Measurements from ENCODE around the gene SIGLEC15.
"Not testable (repeated sequence)": the region's sequence is repeated elsewhere in the genome, so short reads cannot be mapped to it uniquely, and the experiment has no call there.

Gene SIGLEC15

GRCh38 chr18:45841765-45842442, 16.4 kb downstream of the SIGLEC15 start:
- in situ Hi-C loops (cut with HindIII; ENCODE audit: low sequenced_read_pairs), result no loop called here

GRCh38 chr18:45843019-45843418, 17.5 kb downstream of the SIGLEC15 start:
- in situ Hi-C loops (cut with HindIII; ENCODE audit: low sequenced_read_pairs), result no loop called here

- in situ Hi-C loops (cut with HindIII; ENCODE audit: low sequenced_read_pairs), result no loop called here
Observed at GRCh38 chr18:45844938-45845337, 19.5 kb downstream of the SIGLEC15 start.

GRCh38 chr18:45845410-45845809, 19.9 kb downstream of the SIGLEC15 start:
- in situ Hi-C loops (cut with HindIII; ENCODE audit: low sequenced_read_pairs), result no loop called here

GRCh38 chr18:45847119-45847518, 21.6 kb downstream of the SIGLEC15 start:
- in situ Hi-C loops (cut with HindIII; ENCODE audit: low sequenced_read_pairs), result no loop called here

- in situ Hi-C loops (cut with HindIII; ENCODE audit: low sequenced_read_pairs), result not testable (repeated sequence)
Observed at GRCh38 chr18:45848643-45849042, 23.2 kb downstream of the SIGLEC15 start.

GRCh38 chr18:45849529-45849928, 24.1 kb downstream of the SIGLEC15 start:
- in situ Hi-C loops (cut with HindIII; ENCODE audit: low sequenced_read_pairs), result no loop called here

GRCh38 chr18:45850021-45850420, 24.5 kb downstream of the SIGLEC15 start:
- in situ Hi-C loops (cut with HindIII; ENCODE audit: low sequenced_read_pairs), result no loop called here

GRCh38 chr18:45851161-45851925, 25.9 kb downstream of the SIGLEC15 start:
- in situ Hi-C loops (cut with HindIII; ENCODE audit: low sequenced_read_pairs), result no loop called here

- in situ Hi-C loops (cut with HindIII; ENCODE audit: low sequenced_read_pairs), result no loop called here
Observed at GRCh38 chr18:45852631-45853030, 27.2 kb downstream of the SIGLEC15 start.

GRCh38 chr18:45854036-45854586, 28.6 kb downstream of the SIGLEC15 start:
- in situ Hi-C loops (cut with HindIII; ENCODE audit: low sequenced_read_pairs), result no loop called here

- in situ Hi-C loops (cut with HindIII; ENCODE audit: low sequenced_read_pairs), result no loop called here
Observed at GRCh38 chr18:45856531-45856930, 31.1 kb downstream of the SIGLEC15 start.

- in situ Hi-C loops (cut with HindIII; ENCODE audit: low sequenced_read_pairs), result no loop called here
Observed at GRCh38 chr18:45859334-45859733, 33.9 kb downstream of the SIGLEC15 start.

- in situ Hi-C loops (cut with HindIII; ENCODE audit: low sequenced_read_pairs), result no loop called here
Observed at GRCh38 chr18:45860492-45860891, 35.0 kb downstream of the SIGLEC15 start.

- in situ Hi-C loops (cut with HindIII; ENCODE audit: low sequenced_read_pairs), result no loop called here
Observed at GRCh38 chr18:45860971-45861370, 35.5 kb downstream of the SIGLEC15 start.

- in situ Hi-C loops (cut with HindIII; ENCODE audit: low sequenced_read_pairs), result no loop called here
Observed at GRCh38 chr18:45861926-45862325, 36.5 kb downstream of the SIGLEC15 start.

- in situ Hi-C loops (cut with HindIII; ENCODE audit: low sequenced_read_pairs), result no loop called here
Observed at GRCh38 chr18:45863469-45863868, 38.0 kb downstream of the SIGLEC15 start.

GRCh38 chr18:45864081-45864480, 38.6 kb downstream of the SIGLEC15 start:
- in situ Hi-C loops (cut with HindIII; ENCODE audit: low sequenced_read_pairs), result no loop called here

- in situ Hi-C loops (cut with HindIII; ENCODE audit: low sequenced_read_pairs), result no loop called here
Observed at GRCh38 chr18:45865466-45865865, 40.0 kb downstream of the SIGLEC15 start.

- in situ Hi-C loops (cut with HindIII; ENCODE audit: low sequenced_read_pairs), result no loop called here
Observed at GRCh38 chr18:45870419-45870818, 44.9 kb downstream of the SIGLEC15 start.

- in situ Hi-C loops (cut with HindIII; ENCODE audit: low sequenced_read_pairs), result no loop called here
Observed at GRCh38 chr18:45871431-45872084, 46.1 kb downstream of the SIGLEC15 start.
